GM21825 (cell line): ENCODE results near the gene KCNIP2.

Experiments used
- ATAC-seq: cut with Tn5 transposase; IDR thresholded peaks from one replicate; pipeline ENCODE4 v1.9.1; 2021; ENCODE audit warnings: mild to moderate bottlenecking, moderate library complexity; ENCODE audit not compliant: unreplicated experiment

Gene KCNIP2

GRCh38 chr10:101843032-101844021, at the start of gene KCNIP2:
KCNIP2 (minus strand) TSS chr10:101843800; CDS start chr10:101843568, 232 bp downstream.
- no peak for ATAC-seq

GRCh38 chr10:101892782-101893391, 49.3 kb upstream of the KCNIP2 start:
- ATAC-seq = no peak

GRCh38 chr10:101889256-101890210, 45.9 kb upstream of the KCNIP2 start:
- no peak for ATAC-seq

- ATAC-seq = no peak
Observed at GRCh38 chr10:101888251-101888949, 44.8 kb upstream of the KCNIP2 start.

- ATAC-seq = no peak
Observed at GRCh38 chr10:101887775-101888174, 44.2 kb upstream of the KCNIP2 start.

- no peak for ATAC-seq
Observed at GRCh38 chr10:101886521-101887312, 43.1 kb upstream of the KCNIP2 start.

GRCh38 chr10:101881036-101881774, 37.6 kb upstream of the KCNIP2 start:
- no peak for ATAC-seq

GRCh38 chr10:101880232-101880573, 36.6 kb upstream of the KCNIP2 start:
- no peak for ATAC-seq

GRCh38 chr10:101879456-101880231, 36.0 kb upstream of the KCNIP2 start:
- no peak for ATAC-seq

- ATAC-seq = no peak
Observed at GRCh38 chr10:101878869-101879268, 35.3 kb upstream of the KCNIP2 start.

GRCh38 chr10:101875068-101875688, 31.6 kb upstream of the KCNIP2 start:
- ATAC-seq = no peak

GRCh38 chr10:101874252-101874651, 30.7 kb upstream of the KCNIP2 start:
- no peak for ATAC-seq

- no peak for ATAC-seq
Observed at GRCh38 chr10:101867931-101868330, 24.3 kb upstream of the KCNIP2 start.

GRCh38 chr10:101859530-101859929, 15.9 kb upstream of the KCNIP2 start:
- no peak for ATAC-seq

GRCh38 chr10:101858723-101859500, 15.3 kb upstream of the KCNIP2 start:
- peak; percentile 73 for ATAC-seq

GRCh38 chr10:101857802-101858476, 14.3 kb upstream of the KCNIP2 start:
- ATAC-seq = no peak
